NCI-H526 treated with DMSO at 0.1 percent for 48 hours (cell line): ENCODE data around the gene CTSL.
"Not testable (repeated sequence)": the region's sequence is repeated elsewhere in the genome, so short reads cannot be mapped to it uniquely, and the experiment has no call there.

Experiments
- DNase-seq: peaks from one replicate; lab custom pipeline; 2025; lab: John Stamatoyannopoulos, UW

The CTSL gene

DNA sequence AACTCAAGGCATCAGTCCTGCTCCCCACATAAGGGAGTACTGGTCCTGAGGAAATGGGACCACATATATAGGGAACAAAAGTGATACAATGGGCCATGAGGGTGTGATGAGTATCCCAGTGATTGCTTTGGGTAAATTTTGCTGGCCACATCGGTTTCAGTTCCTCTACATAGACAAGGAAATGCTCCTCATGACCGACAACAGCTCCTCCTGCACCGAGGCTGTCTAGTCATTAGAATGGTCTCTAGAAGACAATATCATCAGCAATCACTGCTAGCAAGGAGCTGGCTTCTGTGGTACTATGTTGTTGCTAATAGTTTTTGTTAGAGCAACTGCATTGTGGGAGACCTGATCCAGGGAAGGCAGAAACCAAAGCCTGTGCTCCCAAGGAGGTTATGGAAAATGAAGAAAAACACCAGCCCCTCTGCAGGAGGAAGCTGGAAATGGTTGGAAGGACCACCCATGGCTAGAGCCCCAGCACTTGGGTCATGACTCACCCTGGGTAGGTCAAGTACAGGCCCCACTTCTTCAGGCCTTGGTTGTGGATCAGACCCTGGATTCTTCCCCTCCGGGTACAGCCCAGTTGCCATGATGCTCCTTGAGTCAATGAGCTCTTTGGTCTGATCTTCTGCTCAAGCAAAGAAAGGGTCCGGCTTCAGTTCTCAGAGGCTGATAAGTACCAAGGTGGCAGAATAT is 3.4 kb upstream of the CTSL start:
- DNase-seq = no peak

DNA sequence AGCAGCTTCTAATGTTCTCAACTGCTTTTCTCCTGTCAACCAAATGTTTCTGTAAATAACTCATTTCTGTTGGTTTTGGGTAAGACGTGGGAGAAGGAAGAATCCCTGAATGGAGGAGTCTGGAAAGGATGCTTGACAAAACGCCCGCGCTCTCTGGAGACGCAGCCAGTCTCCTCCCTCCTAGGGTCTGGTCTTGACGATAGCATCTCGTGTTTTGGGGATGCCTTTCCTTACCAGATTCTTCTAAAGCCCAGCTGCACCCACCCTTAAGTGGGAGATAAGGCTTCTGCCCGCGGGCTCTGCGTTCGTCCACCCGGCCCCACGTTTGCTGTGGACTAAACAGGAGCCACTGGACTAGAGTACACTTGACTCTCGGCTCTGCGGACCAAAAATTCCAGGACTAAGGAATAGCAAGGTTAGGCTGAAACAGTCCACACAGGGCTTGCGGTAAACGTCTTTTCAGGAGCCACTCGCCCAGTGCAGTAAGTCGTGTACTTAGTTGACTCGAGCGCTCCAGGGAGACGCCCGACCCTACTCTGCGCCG is 491 bp upstream of the CTSL start:
- no peak for DNase-seq

- DNase-seq = no peak
Observed at GRCh38 chr9:87729246-87729645, 3.3 kb downstream of the CTSL start.

- DNase-seq = no peak
Observed at GRCh38 chr9:87731321-87731720, 5.4 kb downstream of the CTSL start.

GRCh38 chr9:87732344-87732743 is 6.4 kb downstream of the CTSL start:
- DNase-seq = no peak

GRCh38 chr9:87732756-87733155 is 6.8 kb downstream of the CTSL start:
- no peak for DNase-seq

DNA sequence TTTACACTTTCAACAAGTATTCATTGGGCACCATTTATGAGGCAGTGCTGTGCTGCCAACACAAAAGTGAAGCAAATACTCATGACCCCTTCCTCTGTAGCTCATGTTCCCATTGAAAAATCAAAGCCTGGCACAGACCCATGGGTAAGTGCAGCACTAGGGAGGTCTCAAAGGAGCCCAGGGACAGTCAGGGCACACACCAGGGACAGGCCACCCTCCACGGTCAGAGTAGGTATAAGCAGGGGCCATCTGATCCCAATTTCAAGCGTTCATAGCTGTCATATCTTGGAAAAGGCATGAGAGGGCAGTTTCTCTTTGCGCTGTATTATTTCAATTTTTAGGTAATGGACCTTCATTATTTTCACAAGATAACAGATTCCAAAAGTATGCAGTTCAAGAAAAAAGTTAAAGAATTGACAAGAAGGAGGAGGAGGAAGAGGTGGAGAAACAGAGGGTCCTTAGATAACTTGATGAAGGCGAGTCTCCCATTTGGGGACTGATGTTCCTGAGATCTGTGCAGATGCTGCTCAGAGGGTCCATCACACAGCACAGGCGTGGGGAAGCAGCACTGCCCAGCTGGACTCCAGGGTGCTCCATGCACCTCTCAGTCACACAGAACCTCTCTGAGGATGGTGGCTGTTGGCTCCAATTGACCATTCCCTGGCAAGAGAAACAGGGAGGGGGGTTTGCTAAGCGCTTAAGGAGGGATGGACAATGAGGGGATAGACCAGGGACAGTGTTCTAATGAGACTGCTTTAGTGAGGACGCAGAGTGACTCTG is 7.5 kb downstream of the CTSL start:
- no peak for DNase-seq

DNA sequence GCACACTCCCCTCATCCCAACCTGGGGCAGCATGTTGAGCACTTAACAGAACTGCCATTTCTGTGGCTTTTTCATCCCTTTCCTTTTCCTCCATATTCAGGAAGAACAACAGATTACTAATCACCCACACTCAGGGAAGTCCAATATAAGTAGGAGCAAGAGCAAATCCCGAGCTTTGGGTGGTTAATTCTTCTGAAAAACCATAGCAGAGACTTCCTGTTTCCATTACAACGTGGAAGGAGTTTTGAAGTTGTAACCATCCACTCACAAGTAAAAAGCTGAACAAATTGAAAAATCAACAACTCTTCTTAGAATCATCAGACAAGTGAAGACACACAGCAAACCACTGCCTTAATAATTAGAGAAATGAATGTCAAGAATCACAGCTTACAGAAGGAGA is 8.2 kb downstream of the CTSL start:
- DNase-seq = no peak

GRCh38 chr9:87739546-87739945 is 13.6 kb downstream of the CTSL start:
- DNase-seq = no peak

- DNase-seq = no peak
Observed at GRCh38 chr9:87740209-87740608, 14.3 kb downstream of the CTSL start.

- DNase-seq = no peak
Observed at GRCh38 chr9:87741326-87741725, 15.4 kb downstream of the CTSL start.

GRCh38 chr9:87741891-87742290 is 16.0 kb downstream of the CTSL start:
- no peak for DNase-seq

DNA sequence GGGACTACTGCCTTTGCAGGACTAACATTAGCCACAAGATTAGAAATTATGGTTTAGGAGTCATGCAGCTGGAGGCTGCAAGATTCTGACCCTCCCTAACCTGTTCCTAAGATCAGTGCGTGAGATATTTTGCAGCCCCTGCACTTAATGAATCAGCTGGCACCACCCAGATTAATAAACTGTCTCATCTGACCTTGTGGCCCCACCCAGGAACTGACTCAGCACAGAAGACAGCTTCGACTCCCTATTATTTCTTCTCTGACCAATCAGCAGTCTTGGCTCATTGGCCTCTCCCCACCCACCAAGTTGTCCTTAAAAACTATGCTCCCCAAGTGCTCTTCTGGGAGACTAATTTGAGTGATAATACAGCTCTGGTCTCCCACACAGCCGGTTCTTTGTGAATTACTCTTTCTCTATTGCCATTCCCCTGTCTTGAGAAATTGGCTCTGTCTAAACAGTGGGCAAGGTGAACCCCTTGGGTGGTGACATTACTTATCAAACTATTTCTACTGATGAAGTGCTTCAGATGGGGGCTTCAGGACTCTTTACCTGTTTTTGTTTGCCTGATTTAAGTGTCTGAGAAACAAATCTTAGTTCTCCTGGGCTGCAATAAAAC is 17.0 kb downstream of the CTSL start:
- no peak for DNase-seq

GRCh38 chr9:87744247-87744646 is 18.3 kb downstream of the CTSL start:
- DNase-seq = not testable (repeated sequence)

- no peak for DNase-seq
Observed at GRCh38 chr9:87746186-87746585, 20.3 kb downstream of the CTSL start.

DNA sequence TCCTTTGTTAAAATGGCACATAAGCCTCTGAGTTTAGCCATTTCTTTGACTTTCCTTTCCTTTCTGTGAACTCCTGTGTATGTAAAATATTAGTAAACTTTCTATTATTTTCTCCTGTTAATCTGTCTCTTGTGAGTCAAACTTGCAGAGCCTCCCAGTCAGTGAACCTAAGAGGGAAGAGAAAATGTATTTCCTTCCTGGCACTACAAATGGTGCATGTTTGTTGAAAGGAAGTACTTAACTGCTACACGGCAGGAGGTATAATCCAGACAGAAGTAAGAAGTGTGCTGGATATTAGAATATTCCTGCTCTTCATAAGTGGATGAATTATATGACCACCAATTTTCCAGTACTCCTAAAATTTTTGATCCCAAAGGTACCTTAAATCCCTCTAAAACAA is 23.0 kb downstream of the CTSL start:
- no peak for DNase-seq

DNA sequence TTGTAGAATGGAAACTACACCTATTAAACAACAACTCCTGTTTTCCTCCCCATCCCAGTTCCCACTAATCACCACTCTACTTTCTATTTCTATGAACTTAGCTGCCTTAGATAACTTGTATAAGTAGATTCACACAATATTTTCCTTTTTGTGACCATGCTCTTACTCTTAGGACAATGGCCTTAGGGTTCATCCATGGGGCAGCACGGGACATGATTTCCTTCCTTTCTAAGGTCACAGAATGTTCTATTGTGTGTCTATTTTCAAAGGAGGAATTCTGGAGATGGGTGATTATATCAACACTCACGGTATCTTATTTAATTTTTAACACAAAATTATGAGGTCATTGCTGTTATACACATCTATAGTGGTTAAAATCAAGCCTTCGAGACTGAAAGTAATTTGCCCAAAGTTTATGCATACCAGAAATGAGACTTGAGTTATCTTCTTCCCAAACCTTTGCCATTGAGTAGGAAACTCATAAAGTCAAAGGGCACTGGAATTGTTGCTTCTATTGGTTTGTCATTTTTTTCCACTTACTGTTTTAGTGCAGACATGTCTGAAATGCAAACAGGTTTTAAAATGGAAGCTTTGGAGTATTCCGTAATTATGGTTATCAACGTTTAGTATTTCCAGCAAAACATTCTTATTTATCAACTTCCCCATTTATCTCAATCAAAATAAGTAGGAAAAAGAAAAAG is 23.6 kb downstream of the CTSL start:
- no peak for DNase-seq

DNA sequence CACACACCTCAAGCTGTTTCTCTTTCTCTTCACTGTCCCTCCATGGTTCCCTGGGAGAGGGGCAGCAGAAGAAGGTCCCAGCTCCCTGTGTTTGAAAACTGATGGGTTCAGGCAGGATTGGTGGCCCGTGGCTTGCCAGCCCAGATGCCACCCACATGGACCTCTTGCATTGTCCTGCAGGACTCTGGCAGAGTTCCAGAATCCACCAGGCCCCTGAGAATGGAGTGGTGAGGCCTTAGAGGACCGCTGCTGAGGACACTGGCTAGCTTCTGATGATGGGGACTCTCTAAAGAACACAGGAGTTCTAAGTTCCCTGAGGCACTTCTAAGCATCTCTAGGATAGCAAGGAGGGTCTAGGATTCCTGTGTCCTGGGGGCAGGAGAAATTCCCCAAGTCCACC is 24.8 kb downstream of the CTSL start:
- DNase-seq = no peak

GRCh38 chr9:87751423-87751822 is 25.5 kb downstream of the CTSL start:
- DNase-seq = no peak

- no peak for DNase-seq
Observed at GRCh38 chr9:87751868-87752267, 25.9 kb downstream of the CTSL start.

GRCh38 chr9:87753313-87753712 is 27.4 kb downstream of the CTSL start:
- no peak for DNase-seq

GRCh38 chr9:87758330-87758729 is 32.4 kb downstream of the CTSL start:
- DNase-seq = not testable (repeated sequence)
